Aorta (tissue), 5 donors: Measurements from ENCODE around the gene HMCN1. TPM values are rescaled to one million over a fixed set of nuclear protein-coding genes. Genes with fewer than 3 reads are reported as not detected.

Experiments used
- ATAC-seq: fragments of 200-7000 bp; cut with Tn5 transposase; one replicate; pipeline ENCODE4 v1.9.1; 2022; ENCODE audit warnings: moderate library complexity; ENCODE audit not compliant: low FRiP score
- DNase-seq, 2 donors: peaks; one replicate each; pipeline ENCODE4 v3.0.0-alpha.2; 2020
- H3K27ac ChIP-seq, 2 donors: one replicate each; pipeline ENCODE4 v1.5.1; 2013; ENCODE audit warnings: low read length in 2 of 2, mild to moderate bottlenecking in 2 of 2, moderate library complexity in 2 of 2, control low read depth in 1 of 2, inconsistent platforms in 1 of 2, low read depth in 1 of 2
- H3K27me3 ChIP-seq, 2 donors: one replicate each; pipeline ENCODE4 v1.6.1; 2013; ENCODE audit warnings: control low read depth in 1 of 2, low read length in 1 of 2, mild to moderate bottlenecking in 1 of 2, moderate library complexity in 1 of 2; ENCODE audit not compliant: insufficient read depth in 2 of 2, control insufficient read depth in 1 of 2
- H3K36me3 ChIP-seq, 2 donors: one replicate each; pipeline ENCODE4 v1.6.1; 2013; ENCODE audit warnings: control low read depth in 1 of 2, low read length in 1 of 2, mild to moderate bottlenecking in 1 of 2; ENCODE audit not compliant: insufficient read depth in 2 of 2, control insufficient read depth in 1 of 2
- H3K4me1 ChIP-seq, 2 donors: one replicate each; pipeline ENCODE4 v1.6.1; 2013; ENCODE audit warnings: low read length in 2 of 2, control low read depth in 1 of 2, mild to moderate bottlenecking in 1 of 2, moderate library complexity in 1 of 2; ENCODE audit not compliant: insufficient read depth in 2 of 2, control insufficient read depth in 1 of 2
- H3K4me3 ChIP-seq, 2 donors: one replicate each; pipeline ENCODE4 v1.5.1; 2013; ENCODE audit warnings: low read length in 2 of 2, control low read depth in 1 of 2, mild to moderate bottlenecking in 1 of 2
- H3K9me3 ChIP-seq: one replicate; pipeline ENCODE4 v1.6.1; 2013; ENCODE audit warnings: mild to moderate bottlenecking, low read length; ENCODE audit not compliant: control insufficient read depth
- WGBS, 2 donors: extraction: QIAGEN DNeasy Blood & Tissue Kit; methylation state at CpG; one replicate each; pipeline ENCODE4 v1.1.7; 2013; 5-methylcytosine and 5-hydroxymethylcytosine counted together
- intact Hi-C, 2 donors: fragments of 100-400 bp; cut with DNase I; formaldehyde crosslinking; loops; one replicate each; pipeline versions ENCODE4 v1.14.2 to v1.15.0; 2022
- polyA plus RNA-seq, 2 donors: library from polyadenylated mRNA; stranded (reverse); fragments of 200-250 nt; gene quantifications; one replicate each; pipeline ENCODE4 v1.2.3, GENCODE V29; 2013
- total RNA-seq, 2 donors: library from RNA; stranded (reverse); fragmentation: NEBNext Ultra II Directional; extraction: Animal tissue kit (Norgen Biotek cat#: 25700); gene quantifications; one replicate each; pipeline ENCODE4 v1.2.1, GENCODE V29; 2021
- donor health status: healthy with polysubstance abuse.
- donor health status: Bipolar disorder and iron deficiency.
- donor health status: DM: no; HTN: no; CAD: no.
- donor health status: DM: no; HTN: no; CAD: no.
- donor health status: DM: yes; HTN: yes; CAD: no.

Gene HMCN1
- total and polyA plus RNA-seq, 4 donors: 11.3 to 93.6 (median 50.0) TPM

GRCh38 chr1:185732951-185733350, 1.2 kb upstream of the HMCN1 start:
- no peak for ATAC-seq
- Histone ChIP-seq H3K4me1 (peaks cover 3 to 7% of the 10 kb centered on the region in 2 donors), H3K27ac (no peak overlapping the region), H3K27me3 (no peaks in the 10 kb centered on the region), H3K36me3 (no peaks in the 10 kb centered on the region), H3K4me3 (no peak overlapping the region), H3K9me3 (no peaks in the 10 kb centered on the region)
- 89 to 90% methylated on average over 5 of the region's 5 CpGs for WGBS, 2 donors
- intact Hi-C loops: loop anchor here in 1 of 2 donors (5.0 kb wide), 1 partner anchor 369 kb away; no protein-coding TSS in a partner anchor
- no peak for DNase-seq

- Histone ChIP-seq H3K27me3 (no peaks in the 10 kb centered on the region), H3K9me3 (no peaks in the 10 kb centered on the region), H3K4me1 (peaks cover 3 to 15% of the 10 kb centered on the region in 2 donors), H3K4me3 (peak overlapping the region; percentile 94 to 99), H3K27ac (peak overlapping the region; percentile 90 to 93), H3K36me3 (no peaks in the 10 kb centered on the region)
- DNase-seq (no peak), ATAC-seq (no peak)
- intact Hi-C loops: loop anchor here in 1 of 2 donors (5.0 kb wide), 2 partner anchors 37 to 367 kb away; no protein-coding TSS in a partner anchor
- 2 to 5% methylated on average over 10 of the region's 10 CpGs for WGBS, 2 donors
These were observed 924 bp downstream of the HMCN1 start for GRCh38 chr1:185734929-185735700.

- DNase-seq: no peak
- Histone ChIP-seq H3K9me3 (no peaks in the 10 kb centered on the region), H3K27ac (peak overlapping the region; percentile 83 to 93), H3K27me3 (no peaks in the 10 kb centered on the region), H3K4me3 (peak overlapping the region; percentile 94 to 99), H3K4me1 (peaks cover 3 to 15% of the 10 kb centered on the region in 2 donors), H3K36me3 (no peaks in the 10 kb centered on the region)
- no peak for ATAC-seq
- 3 to 4% methylated on average over 3 of the region's 3 CpGs for WGBS, 2 donors
- intact Hi-C loops: loop anchor here in 1 of 2 donors (5.0 kb wide), 1 partner anchor 37 kb away; no protein-coding TSS in a partner anchor
These were observed 1.5 kb downstream of the HMCN1 start for GRCh38 chr1:185735701-185736064.

GRCh38 chr1:185739967-185740366, 5.8 kb downstream of the HMCN1 start:
- peaks cover 2 to 18% of the 10 kb centered on the region in 2 donors for H3K4me1 ChIP-seq
- H3K36me3 ChIP-seq: no peaks in the 10 kb centered on the region
- 47 to 51% methylated on average over 2 of the region's 2 CpGs for WGBS, 2 donors
- intact Hi-C loops: loop anchor here (5.0 to 10.0 kb wide), 3 partner anchors 32 to 225 kb away; no protein-coding TSS in a partner anchor
- no peak overlapping the region for H3K27ac ChIP-seq
- ATAC-seq (no peak), DNase-seq (no peak)
- H3K4me3 ChIP-seq: peak overlapping the region in 1 of 2 donors; percentile 5
- H3K9me3 ChIP-seq: no peaks in the 10 kb centered on the region
- H3K27me3 ChIP-seq: no peaks in the 10 kb centered on the region

- H3K9me3 ChIP-seq: no peaks in the 10 kb centered on the region
- WGBS, 2 donors: 24 to 27% methylated on average over 3 of the region's 3 CpGs
- no peaks in the 10 kb centered on the region for H3K27me3 ChIP-seq
- no peak overlapping the region for H3K27ac ChIP-seq
- H3K4me3 ChIP-seq: no peak overlapping the region
- ATAC-seq (no peak), DNase-seq (no peak)
- intact Hi-C loops: loop anchor here (5.0 to 10.0 kb wide), 2 partner anchors 66 to 223 kb away; no protein-coding TSS in a partner anchor
- H3K36me3 ChIP-seq: no peaks in the 10 kb centered on the region
- peaks cover 4 to 18% of the 10 kb centered on the region in 2 donors for H3K4me1 ChIP-seq
These were observed 7.4 kb downstream of the HMCN1 start for GRCh38 chr1:185741551-185741950.

- Histone ChIP-seq H3K4me1 (peaks cover 4 to 15% of the 10 kb centered on the region in 2 donors), H3K27me3 (no peaks in the 10 kb centered on the region), H3K4me3 (no peak overlapping the region), H3K27ac (no peak overlapping the region), H3K36me3 (no peaks in the 10 kb centered on the region), H3K9me3 (no peaks in the 10 kb centered on the region)
- intact Hi-C loops: loop anchor here (5.0 to 10.0 kb wide), 2 partner anchors 65 to 222 kb away; no protein-coding TSS in a partner anchor
- no peak for ATAC-seq
- no peak for DNase-seq
These were observed 8.2 kb downstream of the HMCN1 start for GRCh38 chr1:185742403-185742802.

- Histone ChIP-seq H3K4me3 (peak overlapping the region in 1 of 2 donors; percentile 41), H3K27ac (peak overlapping the region in 1 of 2 donors; percentile 82), H3K9me3 (no peaks in the 10 kb centered on the region), H3K27me3 (no peaks in the 10 kb centered on the region), H3K36me3 (no peaks in the 10 kb centered on the region), H3K4me1 (peaks cover 1 to 5% of the 10 kb centered on the region in 2 donors)
- intact Hi-C loops: loop anchor here in 1 of 2 donors (10.0 kb wide), 1 partner anchor 220 kb away; no protein-coding TSS in a partner anchor
- ATAC-seq (no peak), DNase-seq (no peak)
- 6 to 8% methylated on average over 4 of the region's 4 CpGs for WGBS, 2 donors
These were observed 11.0 kb downstream of the HMCN1 start for GRCh38 chr1:185745165-185745564.

- H3K36me3 ChIP-seq: no peaks in the 10 kb centered on the region
- peaks cover 0 to 4% of the 10 kb centered on the region in 2 donors for H3K4me1 ChIP-seq
- H3K27me3 ChIP-seq: no peaks in the 10 kb centered on the region
- 88 to 91% methylated on average over 1 of the region's 1 CpG for WGBS, 2 donors
- ATAC-seq (no peak), DNase-seq (no peak)
- H3K4me3 ChIP-seq: no peak overlapping the region
- intact Hi-C loops: no loop called here
- H3K27ac ChIP-seq: no peak overlapping the region
- no peaks in the 10 kb centered on the region for H3K9me3 ChIP-seq
These were observed 24.9 kb downstream of the HMCN1 start for GRCh38 chr1:185759061-185759460.

- H3K9me3 ChIP-seq: no peaks in the 10 kb centered on the region
- DNase-seq (no peak), ATAC-seq (no peak)
- no peaks in the 10 kb centered on the region for H3K36me3 ChIP-seq
- H3K4me1 ChIP-seq: peaks cover 3 to 8% of the 10 kb centered on the region in 2 donors
- WGBS, 2 donors: 6 to 12% methylated on average over 3 of the region's 3 CpGs
- H3K27ac ChIP-seq: no peak overlapping the region
- no peak overlapping the region for H3K4me3 ChIP-seq
- intact Hi-C loops: no loop called here
- H3K27me3 ChIP-seq: no peaks in the 10 kb centered on the region
These were observed 27.6 kb downstream of the HMCN1 start for GRCh38 chr1:185761841-185762240.
